Spleen (tissue), 11 donors: ENCODE data around the gene CD226. TPM values are rescaled to one million over a fixed set of nuclear protein-coding genes. Genes with fewer than 3 reads are reported as not detected.

ENCODE experiments used
- DNase-seq: peaks from one replicate; pipeline ENCODE4 v3.0.0-alpha.2; 2020
- H3K27ac ChIP-seq, 8 donors: fragments of 200-600 bp; sonication (generic) in 7 of 8; 1 replicate in 4 of 8; 2 replicates in 4 of 8; pipeline versions ENCODE4 v1.5.0 to v1.8.0; 2016 to 2021; ENCODE audit warnings: inconsistent platforms in 4 of 8, mild to moderate bottlenecking in 4 of 8, moderate library complexity in 1 of 8
- H3K27me3 ChIP-seq, 7 donors: fragments of 200-600 bp; sonication (generic) in 6 of 7; replicated peaks in 1 of 7; 1 replicate in 4 of 7; 2 replicates in 3 of 7; pipeline versions ENCODE4 v1.5.0 to v1.8.0; 2016 to 2021; ENCODE audit warnings: inconsistent platforms in 3 of 7, mild to moderate bottlenecking in 1 of 7
- H3K36me3 ChIP-seq, 6 donors: fragments of 200-600 bp; sonication (generic) in 5 of 6; 1 replicate in 4 of 6; 2 replicates in 2 of 6; pipeline versions ENCODE4 v1.5.0 to v1.8.0; 2016 to 2021; ENCODE audit warnings: inconsistent platforms in 2 of 6
- H3K4me1 ChIP-seq, 6 donors: fragments of 200-600 bp; sonication (generic) in 5 of 6; 1 replicate in 3 of 6; 2 replicates in 3 of 6; pipeline versions ENCODE4 v1.5.0 to v1.8.0; 2016 to 2021; ENCODE audit warnings: inconsistent platforms in 3 of 6
- H3K4me3 ChIP-seq, 8 donors: fragments of 200-600 bp; sonication (generic) in 7 of 8; 1 replicate in 4 of 8; 2 replicates in 4 of 8; pipeline versions ENCODE4 v1.5.0 to v1.8.0; 2016 to 2021; ENCODE audit warnings: inconsistent platforms in 4 of 8, mild to moderate bottlenecking in 4 of 8, moderate library complexity in 2 of 8
- H3K9me3 ChIP-seq, 8 donors: fragments of 200-600 bp; sonication (generic) in 7 of 8; 1 replicate in 4 of 8; 2 replicates in 4 of 8; pipeline versions ENCODE4 v1.5.0 to v1.8.0; 2016 to 2021; ENCODE audit warnings: inconsistent platforms in 4 of 8
- CTCF ChIP-seq, 11 experiments: fragments of 200-600 bp in 7 of 11; fragments of 450-650 bp in 4 of 11; sonication (generic) in 4 of 11; IDR thresholded peaks in 8 of 11; conservative IDR thresholded peaks in 3 of 11; 1 replicate in 7 of 11; 2 replicates in 4 of 11; pipeline versions ENCODE4 v1.4.0 to v1.8.0; 2016 to 2021; ENCODE audit warnings: antibody characterized with exemption in 11 of 11, inconsistent platforms in 4 of 11, mild to moderate bottlenecking in 1 of 11
- POLR2A ChIP-seq, 3 donors: fragments of 450-650 bp; IDR thresholded peaks; one replicate each; pipeline ENCODE4 v1.5.1; 2017; ENCODE audit warnings: antibody characterized with exemption in 3 of 3, mild to moderate bottlenecking in 1 of 3
- POLR2AphosphoS5 ChIP-seq, 3 donors: sonication (generic); formaldehyde crosslinking; IDR thresholded peaks; one replicate each; pipeline ENCODE4 v1.5.1; 2017; ENCODE audit warnings: antibody characterized with exemption in 3 of 3
- WGBS, 5 donors: extraction: QIAGEN DNeasy Blood & Tissue Kit in 3 of 5; methylation state at CpG; one replicate each; pipeline versions ENCODE4 v1.1.5 to v1.1.7; 2013 to 2018; 5-methylcytosine and 5-hydroxymethylcytosine counted together
- intact Hi-C: fragments of 100-400 bp; cut with DNase I; formaldehyde crosslinking; loops from one replicate; pipeline ENCODE4 v1.15.0; 2023; ENCODE audit warnings: low total_unique reads
- polyA plus RNA-seq, 3 donors: library from polyadenylated mRNA; stranded (reverse); fragments of 200-250 nt; gene quantifications; one replicate each; pipeline ENCODE4 v1.2.1, GENCODE V29; 2013
- total RNA-seq, 7 donors: library from RNA; depleted of rRNA in 3 of 7; stranded (reverse); fragments of >200 nt in 3 of 7; fragmentation: NEBNext Ultra II Directional in 4 of 7; extraction: Animal tissue kit (Norgen Biotek cat#: 25700) in 4 of 7; gene quantifications; one replicate each; pipeline versions ENCODE4 v1.1.0 to v1.2.1, GENCODE V29; 2016 to 2021
- donor health status: healthy with polysubstance abuse.
- donor health status: DM: no; HTN: no; CAD: no; lungs with moderate emphysema.
- donor health status: DM: no; HTN: no; CAD: no.
- donor health status: Bipolar disorder and iron deficiency.
- donor health status: healthy.
- donor health status: DM: no; HTN: no; CAD: no.
- donor health status: DM: yes; HTN: yes; CAD: no.

CD226 gene
- total and polyA plus RNA-seq, 10 donors = 0.91 to 51.4 (median 31.7) TPM

- TF ChIP-seq CTCF (IDR thresholded peaks at IDR 0.05 in 8 of 11, conservative IDR thresholded peaks at IDR 0.05 in 3 of 11) (no peak), POLR2A (IDR thresholded peaks at IDR 0.05) (no peak), POLR2AphosphoS5 (IDR thresholded peaks at IDR 0.05) (no peak)
- no peak for DNase-seq
These were observed 20.4 kb upstream of the CD226 start for GRCh38 chr18:69968039-69968438.

GRCh38 chr18:69963196-69963595 is 15.5 kb upstream of the CD226 start:
- no peak for DNase-seq
- H3K4me1 ChIP-seq = peaks cover 4 to 25% (median 13%) of the 10 kb centered on the region in 6 donors
- intact Hi-C loops = no loop called here
- TF ChIP-seq CTCF (IDR thresholded peaks at IDR 0.05 in 8 of 11, conservative IDR thresholded peaks at IDR 0.05 in 3 of 11) (no peak), POLR2AphosphoS5 (IDR thresholded peaks at IDR 0.05) (no peak), POLR2A (IDR thresholded peaks at IDR 0.05) (no peak)
- H3K9me3 ChIP-seq = no peaks in the 10 kb centered on the region
- H3K4me3 ChIP-seq = no peak overlapping the region
- 92 to 97% (median 96%) methylated on average over 4 of the region's 4 CpGs for WGBS, 5 donors
- no peaks in the 10 kb centered on the region for H3K36me3 ChIP-seq
- H3K27ac ChIP-seq = no peak overlapping the region
- H3K27me3 ChIP-seq = no peaks in the 10 kb centered on the region

More at GRCh38 chr18:69968039-69968438, 20.4 kb upstream of the CD226 start:
- H3K27ac ChIP-seq = peak overlapping the region in 1 of 8 donors; percentile 11
- peaks cover 0 to 18% (median 13%) of the 10 kb centered on the region in 8 donors for H3K9me3 ChIP-seq
- H3K27me3 ChIP-seq = no peaks in the 10 kb centered on the region
- intact Hi-C loops = no loop called here
- H3K36me3 ChIP-seq = no peaks in the 10 kb centered on the region
- 72 to 95% (median 87%) methylated on average over 8 of the region's 8 CpGs for WGBS, 5 donors
- H3K4me1 ChIP-seq = no peaks in the 10 kb centered on the region
- H3K4me3 ChIP-seq = no peak overlapping the region

GRCh38 chr18:69961718-69962117 is 14.0 kb upstream of the CD226 start:
- Histone ChIP-seq H3K9me3 (no peaks in the 10 kb centered on the region), H3K4me3 (no peak overlapping the region), H3K36me3 (no peaks in the 10 kb centered on the region), H3K4me1 (peaks cover 4 to 36% (median 21%) of the 10 kb centered on the region in 6 donors), H3K27me3 (no peaks in the 10 kb centered on the region), H3K27ac (no peak overlapping the region)
- intact Hi-C loops = no loop called here
- DNase-seq = no peak
- TF ChIP-seq POLR2A (IDR thresholded peaks at IDR 0.05) = no peak
- no peak for TF ChIP-seq POLR2AphosphoS5 (IDR thresholded peaks at IDR 0.05)
- no peak for TF ChIP-seq CTCF (IDR thresholded peaks at IDR 0.05 in 8 of 11, conservative IDR thresholded peaks at IDR 0.05 in 3 of 11)
- WGBS, 5 donors = 91 to 98% (median 93%) methylated on average over 3 of the region's 3 CpGs

GRCh38 chr18:69958422-69958821 is 10.7 kb upstream of the CD226 start:
- Histone ChIP-seq H3K27me3 (no peaks in the 10 kb centered on the region), H3K4me1 (peaks cover 9 to 55% (median 25%) of the 10 kb centered on the region in 6 donors), H3K4me3 (no peak overlapping the region), H3K36me3 (no peaks in the 10 kb centered on the region), H3K9me3 (no peaks in the 10 kb centered on the region), H3K27ac (peak overlapping the region in 4 of 8 donors; percentile 58 to 81 (median 66))
- WGBS, 5 donors = 56 to 77% (median 69%) methylated on average over 5 of the region's 5 CpGs
- no peak for DNase-seq
- intact Hi-C loops = no loop called here
- no peak for TF ChIP-seq POLR2A (IDR thresholded peaks at IDR 0.05)
- no peak for TF ChIP-seq CTCF (IDR thresholded peaks at IDR 0.05 in 8 of 11, conservative IDR thresholded peaks at IDR 0.05 in 3 of 11)
- no peak for TF ChIP-seq POLR2AphosphoS5 (IDR thresholded peaks at IDR 0.05)
